PC-9 (cell line): ENCODE data around the gene GABRR1. TPM values are rescaled to one million over a fixed set of nuclear protein-coding genes. Genes with fewer than 3 reads are reported as not detected.

Experiments
- Bru-seq: library from RNA; stranded (reverse); fragments of 400-500 nt; gene quantifications from one replicate; lab custom pipeline; 2021; lab: Mats Ljungman, UMichigan
- BruChase-seq, 2 experiments: library from RNA; stranded (reverse); fragments of 400-500 nt; gene quantifications; one replicate each; lab custom pipeline; 2021; lab: Mats Ljungman, UMichigan
- BruUV-seq: library from RNA; stranded (reverse); fragments of 400-500 nt; replicated peaks from 2 replicates; lab custom pipeline; 2021; lab: Mats Ljungman, UMichigan
- CTCF ChIA-PET: fragments of 300-600 bp; sonication (Branson Sonifier 250); formaldehyde crosslinking; loops from one replicate; lab custom pipeline; 2022; ENCODE audit warnings: antibody characterized with exemption; lab: Charles Lee
- POLR2A ChIA-PET: fragments of 300-600 bp; sonication (Branson Sonifier 250); formaldehyde crosslinking; loops from one replicate; lab custom pipeline; 2022; ENCODE audit warnings: antibody characterized with exemption; ENCODE audit not compliant: unreplicated experiment; lab: Charles Lee
- DNase-seq, 2 experiments: peaks; one replicate each; pipeline versions ENCODE4 v3.0.0 to v3.0.0-alpha.2; 2015 to 2022; ENCODE audit warnings: mixed read lengths in 1 of 2
- H2AFZ ChIP-seq: fragments of 200-600 bp; sonication (generic); 2 replicates; pipeline ENCODE4 v1.8.1; 2017; ENCODE audit warnings: antibody characterized with exemption
- H3F3A ChIP-seq: fragments of 200-600 bp; sonication (generic); 2 replicates; pipeline ENCODE4 v1.8.1; 2017; ENCODE audit warnings: antibody characterized with exemption, mild to moderate bottlenecking, low read depth; ENCODE audit not compliant: insufficient read depth
- H3K27ac ChIP-seq: fragments of 200-600 bp; sonication (generic); 2 replicates; pipeline ENCODE4 v1.6.1; 2016; ENCODE audit warnings: mixed run types
- H3K27me3 ChIP-seq: fragments of 200-600 bp; sonication (generic); 2 replicates; pipeline ENCODE4 v1.6.1; 2016; ENCODE audit warnings: low read depth, mixed run types; ENCODE audit not compliant: insufficient read depth
- H3K36me3 ChIP-seq: fragments of 200-600 bp; sonication (generic); 2 replicates; pipeline ENCODE4 v1.6.1; 2016; ENCODE audit warnings: low read depth, mixed run types
- H3K4me1 ChIP-seq: fragments of 200-600 bp; sonication (generic); replicated peaks from 2 replicates; pipeline ENCODE4 v1.6.1; 2016; ENCODE audit warnings: mixed run types; ENCODE audit not compliant: insufficient read depth
- H3K4me2 ChIP-seq: fragments of 200-600 bp; sonication (generic); 2 replicates; pipeline ENCODE4 v1.6.1; 2017; ENCODE audit warnings: mixed run types
- H3K4me3 ChIP-seq: fragments of 200-600 bp; sonication (generic); 2 replicates; pipeline ENCODE4 v1.6.1; 2016; ENCODE audit warnings: mixed run types
- H3K79me2 ChIP-seq: fragments of 200-600 bp; sonication (generic); 2 replicates; pipeline ENCODE4 v1.6.1; 2017; ENCODE audit warnings: low read depth, mixed run types
- H3K9me2 ChIP-seq: fragments of 200-600 bp; sonication (generic); 2 replicates; pipeline ENCODE4 v1.8.1; 2017; ENCODE audit warnings: mild to moderate bottlenecking; ENCODE audit not compliant: insufficient read depth
- H3K9me3 ChIP-seq: fragments of 200-600 bp; sonication (generic); 2 replicates; pipeline ENCODE4 v1.8.1; 2016; ENCODE audit warnings: low read depth; ENCODE audit not compliant: insufficient read depth
- H4K20me1 ChIP-seq: fragments of 200-600 bp; sonication (generic); 2 replicates; pipeline ENCODE4 v1.8.1; 2017; ENCODE audit not compliant: insufficient read depth
- CTCF ChIP-seq: fragments of 200-600 bp; sonication (generic); conservative IDR thresholded peaks from 2 replicates; pipeline ENCODE4 v1.6.1; 2017; ENCODE audit warnings: mixed run types, antibody characterized with exemption, mild to moderate bottlenecking, moderate library complexity
- EZH2 ChIP-seq: fragments of 200-600 bp; sonication (generic); IDR thresholded peaks from 2 replicates; pipeline ENCODE4 v1.8.0; 2017; ENCODE audit warnings: antibody characterized with exemption, low read depth
- intact Hi-C: fragments of 100-400 bp; cut with micrococcal nuclease; formaldehyde crosslinking; loops from one replicate; pipeline ENCODE4 v1.10.0; 2022; ENCODE audit not compliant: unreplicated experiment
- long read RNA-seq: library from polyadenylated mRNA; stranded (forward); transcript quantifications from one replicate; pipeline ENCODE4 v2.0.0, GENCODE V29; 2022
- total RNA-seq: library from RNA; stranded (reverse); gene quantifications from 2 replicates; pipeline ENCODE4 v1.2.3, GENCODE V29; 2021

GABRR1 gene
- not detected in 2 replicates for total RNA-seq
- percentile 2 among the genes with signal in this experiment for Bru-seq, nascent RNA
- percentile 2 among the genes with signal in this experiment for BruChase-seq, experiment 1, labeled RNA remaining after a 2-hour chase
- percentile 2 among the genes with signal in this experiment for BruChase-seq, experiment 2, labeled RNA remaining after a 6-hour chase
- long read RNA-seq = 0 reads

- TF ChIP-seq CTCF (no peak), EZH2 (no peak)
- H3K9me3 ChIP-seq = no peaks in the 10 kb centered on the region
- DNase-seq = no peak
These were observed at the start of gene GABRR1 for GRCh38 chr6:89217299-89217910. GABRR1 (minus strand) TSS chr6:89217358; CDS start chr6:89217322, 36 bp downstream.

GRCh38 chr6:89264296-89264695 is 47.1 kb upstream of the GABRR1 start:
- TF ChIP-seq CTCF (no peak), EZH2 (no peak)
- POLR2A ChIA-PET = no interaction called here
- Histone ChIP-seq H3K79me2 (no peaks in the 10 kb centered on the region), H3K9me3 (no peaks in the 10 kb centered on the region), H4K20me1 (no peaks in the 10 kb centered on the region), H3K4me2 (no peak overlapping the region), H3K36me3 (no peaks in the 10 kb centered on the region), H3K9me2 (no peaks in the 10 kb centered on the region), H3F3A (no peaks in the 10 kb centered on the region), H3K4me3 (no peak overlapping the region), H2AFZ (no peak overlapping the region), H3K27me3 (no peaks in the 10 kb centered on the region), H3K27ac (no peak overlapping the region), H3K4me1 (no peaks in the 10 kb centered on the region)
- no peak for DNase-seq
- no TSS peak for BruUV-seq
- intact Hi-C loops = no loop called here
- CTCF ChIA-PET = no interaction called here

More at GRCh38 chr6:89217299-89217910, at the start of gene GABRR1:
- H3K27ac ChIP-seq = no peak within 1 kb of the TSS
- H3K4me1 ChIP-seq = no peaks in the 10 kb centered on the region
- POLR2A ChIA-PET = no interaction called here
- no peaks in the 10 kb centered on the region for H3K79me2 ChIP-seq
- no TSS peak for BruUV-seq
- no peaks in the 10 kb centered on the region for H3K27me3 ChIP-seq
- H3F3A ChIP-seq = no peaks in the 10 kb centered on the region
- intact Hi-C loops = no loop called here
- no peaks in the 10 kb centered on the region for H3K36me3 ChIP-seq
- H3K9me2 ChIP-seq = no peaks in the 10 kb centered on the region
- CTCF ChIA-PET = no interaction called here
- no peak within 1 kb of the TSS for H3K4me2 ChIP-seq
- H4K20me1 ChIP-seq = no peaks in the 10 kb centered on the region
- H2AFZ ChIP-seq = no peak within 1 kb of the TSS
- H3K4me3 ChIP-seq = no peak within 1 kb of the TSS

GRCh38 chr6:89260832-89261231 is 43.7 kb upstream of the GABRR1 start:
- Histone ChIP-seq H3K4me3 (no peak overlapping the region), H3K4me1 (no peaks in the 10 kb centered on the region), H3K4me2 (no peak overlapping the region), H3K36me3 (no peaks in the 10 kb centered on the region), H4K20me1 (no peaks in the 10 kb centered on the region), H2AFZ (no peak overlapping the region), H3F3A (no peaks in the 10 kb centered on the region), H3K27ac (no peak overlapping the region), H3K79me2 (no peaks in the 10 kb centered on the region), H3K9me3 (no peaks in the 10 kb centered on the region), H3K9me2 (no peaks in the 10 kb centered on the region), H3K27me3 (no peaks in the 10 kb centered on the region)
- intact Hi-C loops = no loop called here
- DNase-seq = no peak
- TF ChIP-seq CTCF (no peak), EZH2 (no peak)
- BruUV-seq = no TSS peak
- CTCF ChIA-PET = no interaction called here
- POLR2A ChIA-PET = no interaction called here
